K562 (cell line): ENCODE results near the gene HDAC5. TPM values are rescaled to one million over a fixed set of nuclear protein-coding genes. Genes with fewer than 3 reads are reported as not detected.

Experiments
- ATF3 ChIP-seq, 2 experiments: fragments of 450-650 bp in 1 of 2; sonication (generic) in 1 of 2; formaldehyde crosslinking in 1 of 2; IDR thresholded peaks in 1 of 2; conservative IDR thresholded peaks in 1 of 2; 2 replicates each; pipeline versions ENCODE4 v1.6.1 to v1.8.1; 2016 to 2023; ENCODE audit warnings: mild to moderate bottlenecking in 2 of 2, moderate library complexity in 2 of 2, inconsistent platforms in 1 of 2, missing genetic modification reagents in 1 of 2
- CBFA2T2 ChIP-seq: fragments of 450-650 bp; conservative IDR thresholded peaks from 2 replicates; pipeline ENCODE4 v1.6.1; 2017; ENCODE audit warnings: mild to moderate bottlenecking
- CBFA2T3 ChIP-seq: fragments of 450-650 bp; IDR thresholded peaks from 2 replicates; pipeline ENCODE4 v1.6.1; 2017
- DPF2 ChIP-seq: fragments of 450-650 bp; IDR thresholded peaks from 2 replicates; pipeline ENCODE4 v1.6.1; 2016
- EGR1 ChIP-seq: fragments of 450-650 bp; conservative IDR thresholded peaks from 2 replicates; pipeline ENCODE4 v1.6.1; 2017; ENCODE audit warnings: mild to moderate bottlenecking
- ETV5 ChIP-seq: sonication (generic); formaldehyde crosslinking; IDR thresholded peaks from 2 replicates; pipeline ENCODE4 v1.4.0; 2020; ENCODE audit warnings: low read depth, mild to moderate bottlenecking, missing genetic modification reagents
- FOSL1 ChIP-seq: fragments of 200-800 bp; sonication (Bioruptor generic); conservative IDR thresholded peaks from 2 replicates; pipeline ENCODE4 v1.6.1; 2016; ENCODE audit warnings: missing genetic modification characterization, missing compliant biosample characterization
- JUND ChIP-seq, 2 experiments: IDR thresholded peaks; 2 replicates in 1 of 2; 3 replicates in 1 of 2; pipeline ENCODE4 v1.6.1; 2011; ENCODE audit warnings: borderline replicate concordance in 2 of 2, low read depth in 2 of 2, low read length in 2 of 2, improper control_type of control experiment in 1 of 2, missing biosample characterization in 1 of 2, missing genetic modification characterization in 1 of 2, missing genetic modification reagents in 1 of 2
- KDM1A ChIP-seq, 2 experiments: fragments of 450-650 bp; IDR thresholded peaks; 2 replicates each; pipeline ENCODE4 v1.6.1; 2016; ENCODE audit warnings: mild to moderate bottlenecking in 2 of 2
- LCOR ChIP-seq: sonication (generic); formaldehyde crosslinking; IDR thresholded peaks from 2 replicates; pipeline ENCODE4 v1.8.0; 2022; ENCODE audit warnings: mild to moderate bottlenecking, missing genetic modification reagents
- MNT ChIP-seq, 2 experiments: fragments of 450-650 bp; conservative IDR thresholded peaks; 2 replicates each; pipeline ENCODE4 v1.6.1; 2017; ENCODE audit warnings: mild to moderate bottlenecking in 2 of 2, moderate library complexity in 2 of 2
- NCOR1 ChIP-seq: fragments of 450-650 bp; IDR thresholded peaks from 2 replicates; pipeline ENCODE4 v1.6.1; 2016; ENCODE audit warnings: mild to moderate bottlenecking, moderate library complexity
- NRF1 ChIP-seq, 2 experiments: fragments of 450-650 bp; IDR thresholded peaks in 1 of 2; conservative IDR thresholded peaks in 1 of 2; 2 replicates each; pipeline ENCODE4 v1.6.1; 2014; ENCODE audit warnings: mild to moderate bottlenecking in 2 of 2
- PBX2 ChIP-seq, 2 experiments: IDR thresholded peaks in 1 of 2; conservative IDR thresholded peaks in 1 of 2; 2 replicates each; pipeline ENCODE4 v1.6.1; 2016; ENCODE audit warnings: low read depth in 2 of 2, mild to moderate bottlenecking in 1 of 2, missing compliant biosample characterization in 1 of 2, missing genetic modification characterization in 1 of 2, moderate library complexity in 1 of 2
- TAL1 ChIP-seq: fragments of 450-650 bp; IDR thresholded peaks from 2 replicates; pipeline ENCODE4 v1.6.1; 2016; ENCODE audit warnings: mild to moderate bottlenecking
- TFAP4 ChIP-seq: sonication (generic); formaldehyde crosslinking; IDR thresholded peaks from 2 replicates; pipeline ENCODE4 v1.8.0; 2022; ENCODE audit warnings: missing genetic modification reagents, mild to moderate bottlenecking, moderate library complexity, borderline replicate concordance
- ZNF253 ChIP-seq: fragments of 250-450 bp; sonication (Bioruptor Pico); conservative IDR thresholded peaks from 2 replicates; pipeline ENCODE4 v1.6.1; 2021; ENCODE audit warnings: mild to moderate bottlenecking
- ZNF57 ChIP-seq: fragments of 450-650 bp; formaldehyde crosslinking; IDR thresholded peaks from 2 replicates; pipeline ENCODE4 v1.4.0; 2020; ENCODE audit warnings: mild to moderate bottlenecking, moderate library complexity
- polyA plus RNA-seq, 8 experiments: library from polyadenylated mRNA; depleted of rRNA in 4 of 8; stranded (reverse) in 5 of 8; unstranded in 3 of 8; fragments of >200 nt; fragmentation: Nextera tagmentation in 2 of 8; fragmentation: Illumina TruSeq in 1 of 8; extraction: Ambion mirVana in 2 of 8; extraction: Trizol in 1 of 8; gene quantifications; 2 replicates each; pipeline versions ENCODE4 v1.2.1 to v1.2.3, GENCODE V29; 2011 to 2014; ENCODE audit warnings: inconsistent platforms in 1 of 8, missing spikeins in 1 of 8
- total RNA-seq, 7 experiments: library from RNA; depleted of rRNA in 6 of 7; stranded (reverse); fragments of >200 nt in 6 of 7; fragmentation: Illumina TruSeq in 2 of 7; extraction: Trizol in 2 of 7; gene quantifications; 2 replicates each; pipeline versions ENCODE4 v1.2.1 to v1.2.3, GENCODE V29; 2011 to 2021; ENCODE audit warnings: low replicate concordance in 1 of 7
- TF ChIP-seq, protein P1 (sequence below): sonication (generic); formaldehyde crosslinking; IDR thresholded peaks from 2 replicates; pipeline ENCODE4 v1.9.0; 2022; ENCODE audit warnings: mild to moderate bottlenecking, missing genetic modification reagents

HDAC5 gene
- total and polyA plus RNA-seq, 9 of the 15 experiments (the other 6 are each of a cell fraction or from before 2014, with no cell fraction given): 0.45 to 26.2 (median 16.4) TPM

- TF ChIP-seq NCOR1: 0 out of 2 replicates have a peak, but pooled peaks have one; percentile 18
- no peak for TF ChIP-seq ETV5
- peak; percentile 56; the same call in 1 of the 2 replicates for TF ChIP-seq DPF2
- no peak for TF ChIP-seq PBX2 (CRISPR knock-in tag; IDR thresholded peaks at IDR 0.05; ENCODE audit: low read depth)
- no peak for TF ChIP-seq PBX2 (tag; conservative IDR thresholded peaks at IDR 0.05; ENCODE audit: low read depth)
- peak; percentile 71 for TF ChIP-seq CBFA2T3
- TF ChIP-seq MNT (conservative IDR thresholded peaks at IDR 0.05): peak in 1 of 2 experiments; percentile 42; a peak in 1 of 4 replicates
- peak; percentile 82 for TF ChIP-seq JUND (IDR thresholded peaks at IDR 0.05; ENCODE audit: borderline replicate concordance, low read depth, low read length)
- peak; percentile 39; the same call in 1 of the 3 replicates for TF ChIP-seq JUND (tag; IDR thresholded peaks at IDR 0.05; ENCODE audit: borderline replicate concordance, low read depth, low read length)
- TF ChIP-seq FOSL1 (tag): peak; percentile 86
- TF ChIP-seq TAL1: peak; percentile 20; the same call in 1 of the 2 replicates
- peak; percentile 78 for TF ChIP-seq ATF3 (IDR thresholded peaks at IDR 0.05)
- TF ChIP-seq ATF3 (CRISPR knock-in tag; conservative IDR thresholded peaks at IDR 0.05): no peak
- TF ChIP-seq NRF1 (conservative IDR thresholded peaks at IDR 0.05 in 1 of 2, IDR thresholded peaks at IDR 0.05 in 1 of 2): peak; percentile 90 to 91
- peak; percentile 43 for TF ChIP-seq CBFA2T2
- no peak for TF ChIP-seq ZNF253 (CRISPR knock-in tag)
- TF ChIP-seq, protein P1, sequence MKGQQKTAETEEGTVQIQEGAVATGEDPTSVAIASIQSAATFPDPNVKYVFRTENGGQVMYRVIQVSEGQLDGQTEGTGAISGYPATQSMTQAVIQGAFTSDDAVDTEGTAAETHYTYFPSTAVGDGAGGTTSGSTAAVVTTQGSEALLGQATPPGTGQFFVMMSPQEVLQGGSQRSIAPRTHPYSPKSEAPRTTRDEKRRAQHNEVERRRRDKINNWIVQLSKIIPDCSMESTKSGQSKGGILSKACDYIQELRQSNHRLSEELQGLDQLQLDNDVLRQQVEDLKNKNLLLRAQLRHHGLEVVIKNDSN (CRISPR knock-in tag): 0 out of 2 replicates have a peak, but pooled peaks have one; percentile 5
- TF ChIP-seq TFAP4: peak; percentile 37; the same call in 1 of the 2 replicates
- TF ChIP-seq ZNF57 (CRISPR knock-in tag): no peak
- TF ChIP-seq KDM1A (IDR thresholded peaks at IDR 0.05): 0 out of 4 replicates have a peak, but pooled peaks of 1 of the 2 experiments have one; percentile 19
- TF ChIP-seq EGR1: peak; percentile 9; the same call in 1 of the 2 replicates
- TF ChIP-seq LCOR: no peak
These were observed 14.8 kb downstream of the HDAC5 start (continued) for GRCh38 chr17:44108440-44109311.
